GM12872 (cell line): ENCODE results near the gene UBN2.

Experiments used
- CTCF ChIP-seq: IDR thresholded peaks from 3 replicates; pipeline ENCODE4 v1.5.1; 2011; ENCODE audit warnings: low read depth, mild to moderate bottlenecking, low read length, moderate library complexity; ENCODE audit not compliant: insufficient read depth

Gene UBN2

GRCh38 chr7:139334399-139335150 is 103.5 kb downstream of the UBN2 start:
- no peak for TF ChIP-seq CTCF

- TF ChIP-seq CTCF, result no peak
Measured at GRCh38 chr7:139339025-139339424, 108.0 kb downstream of the UBN2 start.

- no peak for TF ChIP-seq CTCF
Measured at GRCh38 chr7:139339698-139340036, 108.6 kb downstream of the UBN2 start.

- TF ChIP-seq CTCF, result peak; percentile 80
Measured at GRCh38 chr7:139340037-139340807, 109.2 kb downstream of the UBN2 start.

- no peak for TF ChIP-seq CTCF
Measured at GRCh38 chr7:139340808-139341057, 109.7 kb downstream of the UBN2 start.

- TF ChIP-seq CTCF, result 0 out of 3 replicates have a peak, but pooled peaks have one; percentile 17
Measured at GRCh38 chr7:139341058-139341775, 110.2 kb downstream of the UBN2 start, which contains the start of gene FMC1. Gene FMC1 (plus strand): TSS chr7:139341337. CDS start chr7:139341385, 48 bp downstream.

GRCh38 chr7:139341776-139342226 is 110.8 kb downstream of the UBN2 start:
- no peak for TF ChIP-seq CTCF
